Esophagus squamous epithelium (tissue), 4 donors: ENCODE measurements around the gene ATP5PD.
"Not testable (repeated sequence)": the region's sequence is repeated elsewhere in the genome, so short reads cannot be mapped to it uniquely, and the experiment has no call there.

ENCODE experiments used
- CTCF ChIP-seq, 6 experiments: fragments of 450-650 bp in 4 of 6; fragments of 200-600 bp in 2 of 6; sonication (generic) in 2 of 6; IDR thresholded peaks; one replicate each; pipeline ENCODE4 v1.5.1; 2016 to 2019; ENCODE audit warnings: antibody characterized with exemption in 6 of 6, mild to moderate bottlenecking in 4 of 6, moderate library complexity in 4 of 6
- POLR2A ChIP-seq, 4 donors: fragments of 450-650 bp; IDR thresholded peaks; one replicate each; pipeline ENCODE4 v1.6.1; 2017; ENCODE audit warnings: antibody characterized with exemption in 4 of 4, mild to moderate bottlenecking in 4 of 4, moderate library complexity in 3 of 4

DNA sequence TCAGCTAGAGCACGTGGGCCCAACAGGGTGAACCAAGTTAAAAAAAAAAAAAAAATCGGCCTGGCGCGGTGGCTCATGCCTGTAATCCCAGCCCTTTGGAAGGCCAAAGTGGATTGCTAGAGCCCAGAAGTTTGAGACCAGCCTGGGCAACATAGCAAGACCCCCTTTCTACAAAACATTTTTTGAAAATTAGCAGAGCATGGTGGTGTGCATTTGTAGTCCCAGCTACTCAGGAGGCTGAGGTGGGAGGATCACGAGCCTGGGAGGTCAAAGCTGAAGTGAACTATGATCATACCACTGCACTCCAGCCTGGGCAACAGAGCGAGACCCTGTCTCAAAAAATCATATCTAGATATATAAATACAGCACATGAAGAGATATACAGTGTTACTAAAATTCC is 40.7 kb downstream of the ATP5PD start:
- not testable (repeated sequence) for TF ChIP-seq POLR2A, CTCF (IDR thresholded peaks at IDR 0.05)
